Loucy (cell line): ENCODE results near the gene EEPD1.

Source experiments
- H2AFZ ChIP-seq: fragments of 200-600 bp; sonication (generic); 2 replicates; pipeline ENCODE4 v1.6.0; 2016; ENCODE audit warnings: antibody characterized with exemption, mild to moderate bottlenecking, low read length, moderate library complexity
- H3F3A ChIP-seq: fragments of 200-600 bp; 2 replicates; pipeline ENCODE4 v1.6.0; 2016; ENCODE audit warnings: antibody characterized with exemption, low read depth, mild to moderate bottlenecking
- H3K27me3 ChIP-seq: fragments of 200-600 bp; sonication (generic); 2 replicates; pipeline ENCODE4 v1.6.1; 2014; ENCODE audit warnings: low read length, mild to moderate bottlenecking; ENCODE audit not compliant: insufficient read depth, poor library complexity, severe bottlenecking
- H3K36me3 ChIP-seq: fragments of 200-600 bp; sonication (generic); 2 replicates; pipeline ENCODE4 v1.6.1; 2016; ENCODE audit warnings: low read length; ENCODE audit not compliant: insufficient read depth
- H3K4me1 ChIP-seq: fragments of 200-600 bp; sonication (generic); 2 replicates; pipeline ENCODE4 v1.5.1; 2014; ENCODE audit warnings: low read length, mild to moderate bottlenecking; ENCODE audit not compliant: insufficient read depth, poor library complexity, severe bottlenecking
- H3K4me2 ChIP-seq: fragments of 200-600 bp; sonication (generic); 2 replicates; pipeline ENCODE4 v1.6.0; 2014; ENCODE audit warnings: antibody characterized with exemption, low read length, low read depth, mild to moderate bottlenecking; ENCODE audit not compliant: poor library complexity, severe bottlenecking
- H3K4me3 ChIP-seq: fragments of 200-600 bp; sonication (generic); 2 replicates; pipeline ENCODE4 v1.5.1; 2014; ENCODE audit warnings: low read length, mild to moderate bottlenecking, mixed read lengths; ENCODE audit not compliant: poor library complexity, severe bottlenecking
- H3K79me2 ChIP-seq: fragments of 200-600 bp; sonication (generic); 2 replicates; pipeline ENCODE4 v1.6.1; 2014; ENCODE audit warnings: low read length; ENCODE audit not compliant: insufficient read depth
- H3K9ac ChIP-seq: fragments of 200-600 bp; sonication (generic); 2 replicates; pipeline ENCODE4 v1.6.0; 2014; ENCODE audit warnings: mild to moderate bottlenecking, low read depth, low read length, moderate library complexity; ENCODE audit not compliant: poor library complexity, severe bottlenecking
- H3K9me2 ChIP-seq: fragments of 200-600 bp; sonication (generic); replicated peaks from 2 replicates; pipeline ENCODE4 v1.6.1; 2016; ENCODE audit warnings: low read depth, low read length, mixed read lengths
- H3K9me3 ChIP-seq: fragments of 200-600 bp; sonication (generic); 2 replicates; pipeline ENCODE4 v1.6.1; 2014; ENCODE audit warnings: mild to moderate bottlenecking, antibody characterized with exemption, low read length, low read depth; ENCODE audit not compliant: insufficient read depth
- H4K20me1 ChIP-seq: fragments of 200-600 bp; sonication (generic); 2 replicates; pipeline ENCODE4 v1.6.0; 2014; ENCODE audit warnings: antibody characterized with exemption, low read length, mild to moderate bottlenecking; ENCODE audit not compliant: insufficient read depth, poor library complexity, severe bottlenecking
- EZH2phosphoT487 ChIP-seq: fragments of 200-600 bp; IDR thresholded peaks from 2 replicates; pipeline ENCODE4 v1.6.1; 2018; ENCODE audit warnings: antibody characterized with exemption, mild to moderate bottlenecking, moderate library complexity, borderline replicate concordance
- TF ChIP-seq, protein P1 (sequence below): fragments of 200-600 bp; sonication (generic); conservative IDR thresholded peaks from 2 replicates; pipeline ENCODE4 v1.5.1; 2014; ENCODE audit warnings: mild to moderate bottlenecking, antibody characterized with exemption, low read length

The EEPD1 gene

DNA sequence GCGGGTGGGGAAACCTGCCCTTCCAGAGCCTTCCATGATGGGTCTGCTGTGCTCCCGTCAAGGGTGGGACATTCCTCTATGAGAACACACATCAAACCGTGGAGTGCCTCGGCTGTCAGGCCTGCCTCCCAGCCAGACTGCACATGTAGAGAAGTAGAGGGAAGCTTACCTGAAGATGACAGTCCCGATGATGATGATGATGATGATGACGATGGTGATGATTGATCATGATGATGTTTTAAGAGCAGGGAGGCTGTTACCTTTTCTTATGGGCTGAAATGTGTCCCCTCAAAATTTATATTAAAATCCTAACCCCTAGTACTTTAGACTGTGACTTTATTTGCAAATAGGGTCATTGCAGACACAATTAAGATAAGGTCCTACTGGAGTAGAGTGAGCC is 160.6 kb downstream of the EEPD1 start:
- no peaks in the 10 kb centered on the region for H3K27me3 ChIP-seq
- no peaks in the 10 kb centered on the region for H3K9me3 ChIP-seq
- H3K9ac ChIP-seq, result no peak overlapping the region
- TF ChIP-seq, protein P1, sequence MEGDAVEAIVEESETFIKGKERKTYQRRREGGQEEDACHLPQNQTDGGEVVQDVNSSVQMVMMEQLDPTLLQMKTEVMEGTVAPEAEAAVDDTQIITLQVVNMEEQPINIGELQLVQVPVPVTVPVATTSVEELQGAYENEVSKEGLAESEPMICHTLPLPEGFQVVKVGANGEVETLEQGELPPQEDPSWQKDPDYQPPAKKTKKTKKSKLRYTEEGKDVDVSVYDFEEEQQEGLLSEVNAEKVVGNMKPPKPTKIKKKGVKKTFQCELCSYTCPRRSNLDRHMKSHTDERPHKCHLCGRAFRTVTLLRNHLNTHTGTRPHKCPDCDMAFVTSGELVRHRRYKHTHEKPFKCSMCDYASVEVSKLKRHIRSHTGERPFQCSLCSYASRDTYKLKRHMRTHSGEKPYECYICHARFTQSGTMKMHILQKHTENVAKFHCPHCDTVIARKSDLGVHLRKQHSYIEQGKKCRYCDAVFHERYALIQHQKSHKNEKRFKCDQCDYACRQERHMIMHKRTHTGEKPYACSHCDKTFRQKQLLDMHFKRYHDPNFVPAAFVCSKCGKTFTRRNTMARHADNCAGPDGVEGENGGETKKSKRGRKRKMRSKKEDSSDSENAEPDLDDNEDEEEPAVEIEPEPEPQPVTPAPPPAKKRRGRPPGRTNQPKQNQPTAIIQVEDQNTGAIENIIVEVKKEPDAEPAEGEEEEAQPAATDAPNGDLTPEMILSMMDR, result no peak
- no peak for TF ChIP-seq EZH2phosphoT487
- no peaks in the 10 kb centered on the region for H3K79me2 ChIP-seq
- H3K4me3 ChIP-seq, result no peak overlapping the region
- H3K4me2 ChIP-seq, result no peak overlapping the region
- H2AFZ ChIP-seq, result no peak overlapping the region
- H3K36me3 ChIP-seq, result no peaks in the 10 kb centered on the region
- H3F3A ChIP-seq, result no peaks in the 10 kb centered on the region
- no peaks in the 10 kb centered on the region for H3K9me2 ChIP-seq
- no peaks in the 10 kb centered on the region for H3K4me1 ChIP-seq
- no peaks in the 10 kb centered on the region for H4K20me1 ChIP-seq

DNA sequence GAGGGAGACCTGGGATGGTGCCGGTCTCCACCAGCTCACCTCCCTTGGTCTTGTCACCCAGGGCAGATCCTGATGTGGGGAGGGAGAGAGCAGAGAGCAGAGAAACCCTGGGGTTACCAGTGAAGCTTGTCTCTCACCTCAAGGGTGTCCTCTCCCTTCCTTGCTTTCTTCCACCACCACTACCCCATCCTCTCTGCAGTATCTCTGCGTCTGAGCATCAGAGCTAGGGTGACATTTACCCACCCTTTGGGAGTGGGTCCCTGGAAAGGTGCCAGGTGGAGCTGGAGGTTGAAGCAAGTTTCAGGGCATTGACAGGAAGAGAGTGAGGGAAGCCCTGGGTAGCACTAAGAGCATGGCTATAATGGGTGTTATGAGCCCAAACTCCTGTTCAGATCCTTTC is 161.4 kb downstream of the EEPD1 start:
- H3K79me2 ChIP-seq, result no peaks in the 10 kb centered on the region
- H3K4me2 ChIP-seq, result no peak overlapping the region
- no peak for TF ChIP-seq EZH2phosphoT487
- TF ChIP-seq, protein P1, result no peak
- no peaks in the 10 kb centered on the region for H3K4me1 ChIP-seq
- no peaks in the 10 kb centered on the region for H4K20me1 ChIP-seq
- H3K9ac ChIP-seq, result no peak overlapping the region
- no peak overlapping the region for H2AFZ ChIP-seq
- H3K9me2 ChIP-seq, result no peaks in the 10 kb centered on the region
- no peak overlapping the region for H3K4me3 ChIP-seq
- no peaks in the 10 kb centered on the region for H3F3A ChIP-seq
- H3K9me3 ChIP-seq, result no peaks in the 10 kb centered on the region
- no peaks in the 10 kb centered on the region for H3K36me3 ChIP-seq
- no peaks in the 10 kb centered on the region for H3K27me3 ChIP-seq

DNA sequence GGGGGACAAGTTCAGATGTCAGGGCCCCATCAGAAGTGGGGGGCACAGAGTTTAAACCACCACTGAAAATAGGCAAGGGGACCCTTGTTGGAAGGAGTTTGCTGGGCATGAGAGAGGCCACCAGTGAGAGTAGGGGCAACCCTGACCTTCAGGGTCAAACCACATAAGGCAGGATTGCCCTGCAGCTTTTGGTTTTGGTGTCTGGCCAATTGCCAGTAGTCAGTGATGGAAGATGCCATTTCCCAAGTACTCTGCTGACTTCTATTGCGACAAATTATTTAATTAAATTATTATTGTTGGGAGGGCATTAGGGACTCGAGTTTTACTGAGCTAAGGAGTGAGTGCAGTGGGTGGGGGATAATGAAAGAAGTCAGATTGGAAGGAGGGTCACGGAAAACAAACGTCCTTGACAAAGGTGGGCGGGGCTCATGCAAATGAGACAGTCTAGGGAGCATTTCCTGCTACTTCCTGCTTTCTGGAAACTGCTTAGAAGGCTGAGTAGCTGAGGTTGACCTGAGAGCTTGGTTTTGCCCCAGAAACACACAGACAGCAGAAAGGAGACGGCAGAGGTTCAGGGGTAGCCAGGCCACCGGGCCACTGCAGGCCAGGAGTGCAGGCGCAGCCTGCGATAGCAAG is 162.4 kb downstream of the EEPD1 start:
- Histone ChIP-seq H3K27me3 (no peaks in the 10 kb centered on the region), H3K4me3 (no peak overlapping the region), H3K9me2 (no peaks in the 10 kb centered on the region), H3K4me2 (no peak overlapping the region), H3K9me3 (no peaks in the 10 kb centered on the region), H3K79me2 (no peaks in the 10 kb centered on the region), H3F3A (no peaks in the 10 kb centered on the region), H2AFZ (no peak overlapping the region), H3K9ac (no peak overlapping the region), H3K4me1 (no peaks in the 10 kb centered on the region), H3K36me3 (no peaks in the 10 kb centered on the region), H4K20me1 (no peaks in the 10 kb centered on the region)
- no peak for TF ChIP-seq EZH2phosphoT487
- TF ChIP-seq, protein P1, result no peak
